Ishikawa (cell line): ENCODE measurements around the gene FXYD5.

Experiments used
- CEBPB ChIP-seq: IDR thresholded peaks from 2 replicates; pipeline ENCODE4 v1.6.1; 2012
- CREB1 ChIP-seq: IDR thresholded peaks from 2 replicates; pipeline ENCODE4 v1.6.1; 2012; ENCODE audit warnings: low read depth
- EGR1 ChIP-seq: IDR thresholded peaks from 2 replicates; pipeline ENCODE4 v1.6.1; 2012
- EP300 ChIP-seq: IDR thresholded peaks from 2 replicates; pipeline ENCODE4 v1.6.1; 2012; ENCODE audit warnings: borderline replicate concordance
- FOXM1 ChIP-seq: IDR thresholded peaks from 2 replicates; pipeline ENCODE4 v1.6.1; 2012; ENCODE audit warnings: low read depth, borderline replicate concordance
- MAX ChIP-seq: IDR thresholded peaks from 2 replicates; pipeline ENCODE4 v1.6.1; 2012
- NFIC ChIP-seq: IDR thresholded peaks from 2 replicates; pipeline ENCODE4 v1.6.1; 2012
- RAD21 ChIP-seq: IDR thresholded peaks from 2 replicates; pipeline ENCODE4 v1.6.1; 2012; ENCODE audit warnings: low read depth
- REST ChIP-seq: IDR thresholded peaks from 2 replicates; pipeline ENCODE4 v1.6.1; 2012; ENCODE audit warnings: low read depth, mild to moderate bottlenecking
- TAF1 ChIP-seq: IDR thresholded peaks from 2 replicates; pipeline ENCODE4 v1.6.1; 2012; ENCODE audit warnings: low read depth, mild to moderate bottlenecking
- TCF12 ChIP-seq: IDR thresholded peaks from 2 replicates; pipeline ENCODE4 v1.6.1; 2012; ENCODE audit warnings: low read depth
- TEAD4 ChIP-seq: IDR thresholded peaks from 2 replicates; pipeline ENCODE4 v1.6.1; 2012
- USF1 ChIP-seq: IDR thresholded peaks from 2 replicates; pipeline ENCODE4 v1.6.1; 2012
- YY1 ChIP-seq: IDR thresholded peaks from 2 replicates; pipeline ENCODE4 v1.6.1; 2012; ENCODE audit warnings: low read depth
- ZBTB7A ChIP-seq: IDR thresholded peaks from 2 replicates; pipeline ENCODE4 v1.6.1; 2012; ENCODE audit warnings: low read depth

The FXYD5 gene

GRCh38 chr19:35140207-35140961, 14.2 kb upstream of the FXYD5 start:
- no peak for TF ChIP-seq EGR1
- TF ChIP-seq ZBTB7A: no peak

GRCh38 chr19:35140962-35141836, 13.3 kb upstream of the FXYD5 start:
- TF ChIP-seq EP300: no peak
- TF ChIP-seq MAX: peak; percentile 20; the same call in 1 of the 2 replicates
- no peak for TF ChIP-seq CEBPB
- TF ChIP-seq TCF12: no peak
- TF ChIP-seq ZBTB7A: peak; percentile 50; the same call in 1 of the 2 replicates
- peak; percentile 64 for TF ChIP-seq RAD21

GRCh38 chr19:35141837-35142605, 12.5 kb upstream of the FXYD5 start:
- TF ChIP-seq RAD21: no peak
- TF ChIP-seq NFIC: peak; percentile 12; the same call in 1 of the 2 replicates
- TF ChIP-seq YY1: no peak
- no peak for TF ChIP-seq EGR1
- no peak for TF ChIP-seq USF1
- TF ChIP-seq ZBTB7A: no peak
- TF ChIP-seq TCF12: no peak

- TF ChIP-seq FOXM1: no peak
- TF ChIP-seq MAX: 0 out of 2 replicates have a peak, but pooled peaks have one; percentile 11
- no peak for TF ChIP-seq CREB1
- TF ChIP-seq TAF1: no peak
- no peak for TF ChIP-seq CEBPB
- no peak for TF ChIP-seq USF1
- TF ChIP-seq TCF12: no peak
- TF ChIP-seq YY1: no peak
- TF ChIP-seq TEAD4: no peak
- TF ChIP-seq RAD21: peak; percentile 35; the same call in 1 of the 2 replicates
- TF ChIP-seq EGR1: 0 out of 2 replicates have a peak, but pooled peaks have one; percentile 2
- peak; percentile 44 for TF ChIP-seq NFIC
- TF ChIP-seq REST: no peak
- TF ChIP-seq EP300: no peak
- 0 out of 2 replicates have a peak, but pooled peaks have one; percentile 19 for TF ChIP-seq ZBTB7A
Measured at GRCh38 chr19:35142606-35143230, 11.8 kb upstream of the FXYD5 start.

- TF ChIP-seq FOXM1 (no peak), TEAD4 (no peak), RAD21 (no peak), MAX (no peak), TAF1 (no peak), TCF12 (no peak), EGR1 (no peak), USF1 (no peak), EP300 (no peak), CREB1 (no peak), YY1 (no peak), CEBPB (no peak), NFIC (no peak), ZBTB7A (no peak; the same call in none of the 2 replicates), REST (no peak)
Measured at GRCh38 chr19:35143231-35143715, 11.3 kb upstream of the FXYD5 start, which contains the start of gene FXYD7. FXYD7 (plus strand) TSS chr19:35143255; CDS start chr19:35143334, 79 bp downstream.
